ENCODE measurements around the gene ACAN. TPM values are rescaled to one million over a fixed set of nuclear protein-coding genes. Genes with fewer than 3 reads are reported as not detected.

Gene ACAN
- total and polyA plus RNA-seq, 2 of the 8 experiments (the other 6 are each of a cell fraction or from before 2014, with no cell fraction given): 0.71 to 0.73 TPM

DNA sequence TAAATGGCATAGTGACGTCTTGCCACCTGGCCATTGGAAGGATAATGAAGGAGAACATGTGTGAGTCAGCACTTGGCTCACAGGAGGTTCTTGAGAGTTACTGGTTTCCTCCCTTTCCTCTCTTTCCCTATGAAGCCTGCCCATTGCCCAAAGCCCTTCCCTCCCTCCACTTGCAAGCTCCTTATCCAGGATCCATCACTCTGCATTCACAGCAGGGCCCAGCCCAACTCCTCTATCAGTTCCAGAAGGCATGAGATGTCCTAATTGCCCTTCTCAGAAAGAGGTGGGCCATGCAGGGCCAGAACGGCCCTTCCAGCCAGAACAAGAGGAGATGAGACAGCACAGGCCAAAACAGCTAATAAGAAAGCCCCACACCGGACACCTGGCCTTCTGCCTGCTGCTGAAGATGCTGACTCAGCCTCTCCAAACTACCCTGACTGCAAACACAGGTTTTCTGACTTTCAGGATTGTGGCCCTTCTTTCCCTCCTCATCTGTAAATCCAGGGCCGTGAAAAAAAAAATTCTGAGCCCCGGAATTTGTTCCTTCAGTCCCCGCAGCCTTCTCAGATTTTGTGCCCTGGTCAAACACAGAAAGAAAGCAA lies 62.4 kb downstream of the ACAN start:
- no peak overlapping the region for H4K8ac ChIP-seq (ENCODE audit: extremely low read depth, insufficient read depth, low read length)
- no peak overlapping the region for H3K14ac ChIP-seq (ENCODE audit: insufficient read length)
- H3K4me2 ChIP-seq (ENCODE audit: insufficient read depth in 1 of 2, low read depth in 2 of 2, low read length in 2 of 2): no peak overlapping the region
- no peak overlapping the region for H3K4ac ChIP-seq (replicated peaks; ENCODE audit: insufficient read length, low read depth, low read length)
- no peaks in the 10 kb centered on the region for H3K36me3 ChIP-seq (ENCODE audit: control insufficient read depth in 2 of 4, insufficient read depth in 4 of 4, low read length in 3 of 4)
- no peak overlapping the region for H3K27ac ChIP-seq (ENCODE audit: low read depth, low read length)
- CTCF ChIA-PET (ENCODE audit: partially characterized antibody): interaction anchor here (1.2 kb wide), 1 partner anchor 196 kb away, joined by 3 read pairs; no protein-coding TSS in a partner anchor
- H3K23me2 ChIP-seq (ENCODE audit: low read depth, low read length): no peaks in the 10 kb centered on the region
- H2BK5ac ChIP-seq (ENCODE audit: low read depth, low read length): no peak overlapping the region
- no peak overlapping the region for H4K5ac ChIP-seq (ENCODE audit: insufficient read length, low read depth, low read length)
- no peaks in the 10 kb centered on the region for H4K20me1 ChIP-seq (replicated peaks in 1 of 2; ENCODE audit: control insufficient read depth in 1 of 2, insufficient read depth in 2 of 2, low read length in 2 of 2)
- H4K91ac ChIP-seq (replicated peaks; ENCODE audit: insufficient read length, low read length): no peak overlapping the region
- no peak overlapping the region for H3K4me3 ChIP-seq (ENCODE audit: extremely low read depth in 1 of 4, insufficient read depth in 2 of 4, low read depth in 3 of 4, low read length in 4 of 4)
- H2BK15ac ChIP-seq (ENCODE audit: low read length): no peak overlapping the region
- H3K79me2 ChIP-seq (ENCODE audit: control insufficient read depth in 1 of 2, insufficient read depth in 2 of 2, low read length in 2 of 2): no peaks in the 10 kb centered on the region
- H2BK12ac ChIP-seq (ENCODE audit: low read depth, low read length): no peak overlapping the region
- no peak overlapping the region for H3K18ac ChIP-seq (ENCODE audit: extremely low read depth, low read length)
- no peak overlapping the region for H2AFZ ChIP-seq (ENCODE audit: low read length)
- TF ChIP-seq MAFK (IDR thresholded peaks at IDR 0.05; ENCODE audit: low read depth, low read length) (0 out of 2 replicates have a peak, but pooled peaks have one; percentile 30), TAF1 (IDR thresholded peaks at IDR 0.05; ENCODE audit: low read depth, low read length) (no peak)
- no peaks in the 10 kb centered on the region for H3K4me1 ChIP-seq (replicated peaks in 1 of 4; ENCODE audit: control insufficient read depth in 3 of 4, insufficient read depth in 4 of 4, low read length in 3 of 4)
- POLR2A ChIA-PET (ENCODE audit: partially characterized antibody): no interaction called here
- no peak overlapping the region for H3K56ac ChIP-seq (replicated peaks; ENCODE audit: insufficient read length, low read depth, low read length)
- DNase-seq (ENCODE audit: low read depth in 1 of 2, low spot score in 2 of 2) (no peak), FAIRE-seq (no peak)
- no peak overlapping the region for H3K9ac ChIP-seq (replicated peaks in 1 of 4; ENCODE audit: extremely low read depth in 1 of 4, low read depth in 3 of 4, low read length in 3 of 4)
- H3K9me3 ChIP-seq (ENCODE audit: insufficient read depth in 2 of 2, low read depth in 1 of 2, low read length in 1 of 2): no peaks in the 10 kb centered on the region
- H2BK20ac ChIP-seq (ENCODE audit: low read length): 0 out of 2 replicates have a peak overlapping the region, but pooled peaks have one; percentile 34
- no peak overlapping the region for H3K23ac ChIP-seq (ENCODE audit: insufficient read length)
- no peak overlapping the region for H2AK5ac ChIP-seq (ENCODE audit: low read depth, low read length)
- H3K27me3 ChIP-seq (replicated peaks in 1 of 4; ENCODE audit: control insufficient read depth in 3 of 4, extremely low read depth in 1 of 4, insufficient read depth in 3 of 4, low read length in 3 of 4): no peaks in the 10 kb centered on the region
- 74% methylated on average over 6 of the region's 6 CpGs; no CpG with 5 or more reads in 1 of the 2 experiments for WGBS, 2 experiments (ENCODE audit: extremely low coverage in 1 of 2, insufficient coverage in 1 of 2, insufficient read length in 1 of 2, insufficient replicate concordance in 2 of 2, low coverage in 1 of 2, low lambda C conversion rate in 2 of 2, missing lambda C conversion rate in 1 of 2)
- no peak overlapping the region for H2BK120ac ChIP-seq (replicated peaks; ENCODE audit: low read depth, low read length)
- no peaks in the 10 kb centered on the region for H3K79me1 ChIP-seq (ENCODE audit: low read depth, low read length)
